HepG2 (cell line): ENCODE measurements around the gene UCHL3. TPM values are rescaled to one million over a fixed set of nuclear protein-coding genes. Genes with fewer than 3 reads are reported as not detected.

Experiments used
- ADNP ChIP-seq: sonication (generic); formaldehyde crosslinking; IDR thresholded peaks from 2 replicates; pipeline ENCODE4 v1.4.0; 2020; ENCODE audit warnings: missing genetic modification reagents
- CCAR2 ChIP-seq: fragments of 200-400 bp; formaldehyde crosslinking; optimal IDR thresholded peaks from 2 replicates; pipeline ENCODE3; 2018; ENCODE audit warnings: low read depth, mild to moderate bottlenecking, low read length, moderate library complexity
- CREM ChIP-seq, 2 experiments: sonication (generic) in 1 of 2; formaldehyde crosslinking in 1 of 2; IDR thresholded peaks; 2 replicates each; pipeline versions ENCODE4 v1.4.0 to v1.6.1; 2016 to 2020; ENCODE audit warnings: antibody characterized with exemption in 1 of 2, mild to moderate bottlenecking in 1 of 2, missing genetic modification reagents in 1 of 2
- HNRNPL ChIP-seq: fragments of 200-400 bp; formaldehyde crosslinking; IDR thresholded peaks from 2 replicates; pipeline ENCODE4 v1.6.1; 2017; ENCODE audit warnings: mild to moderate bottlenecking, low read depth, low read length
- HOXD1 ChIP-seq: sonication (generic); formaldehyde crosslinking; IDR thresholded peaks from 2 replicates; pipeline ENCODE4 v1.5.0; 2020; ENCODE audit warnings: missing genetic modification reagents
- JDP2 ChIP-seq: sonication (generic); formaldehyde crosslinking; IDR thresholded peaks from 2 replicates; pipeline ENCODE4 v1.8.1; 2022; ENCODE audit warnings: missing genetic modification reagents, borderline replicate concordance
- NFE2L2 ChIP-seq: fragments of 150-350 bp; IDR thresholded peaks from 2 replicates; pipeline ENCODE4 v1.6.1; 2014; ENCODE audit warnings: low read length
- NFKB2 ChIP-seq: sonication (generic); formaldehyde crosslinking; IDR thresholded peaks from 2 replicates; pipeline ENCODE4 v1.4.0; 2020; ENCODE audit warnings: missing genetic modification reagents, borderline replicate concordance
- POLR2G ChIP-seq: fragments of 200-400 bp; formaldehyde crosslinking; IDR thresholded peaks from 2 replicates; pipeline ENCODE4 v1.6.1; 2018; ENCODE audit warnings: mild to moderate bottlenecking, low read depth, low read length, moderate library complexity
- REL ChIP-seq: sonication (generic); formaldehyde crosslinking; conservative IDR thresholded peaks from 2 replicates; pipeline ENCODE4 v1.8.0; 2022; ENCODE audit warnings: mild to moderate bottlenecking, missing genetic modification reagents, moderate library complexity
- RFX3 ChIP-seq: IDR thresholded peaks from 2 replicates; pipeline ENCODE4 v1.6.1; 2016; ENCODE audit warnings: missing biosample characterization, missing genetic modification reagents
- TAF15 ChIP-seq: fragments of 200-400 bp; formaldehyde crosslinking; IDR thresholded peaks from one replicate; pipeline ENCODE4 v1.6.1; 2018; ENCODE audit warnings: mild to moderate bottlenecking, low read depth, low read length; ENCODE audit not compliant: poor library complexity, severe bottlenecking
- TBL1XR1 ChIP-seq: fragments of 150-350 bp; IDR thresholded peaks from 2 replicates; pipeline ENCODE4 v1.6.1; 2014; ENCODE audit warnings: borderline replicate concordance, low read length; ENCODE audit not compliant: partially characterized antibody
- TCF7L2 ChIP-seq: IDR thresholded peaks from 2 replicates; pipeline ENCODE4 v1.6.1; 2011; ENCODE audit warnings: mild to moderate bottlenecking, low read depth, low read length, moderate library complexity
- TEAD2 ChIP-seq: sonication (generic); formaldehyde crosslinking; IDR thresholded peaks from 2 replicates; pipeline ENCODE4 v1.9.0; 2021; ENCODE audit warnings: missing genetic modification reagents
- TOE1 ChIP-seq: sonication (generic); formaldehyde crosslinking; IDR thresholded peaks from 2 replicates; pipeline ENCODE4 v1.4.0; 2020; ENCODE audit warnings: mild to moderate bottlenecking, missing genetic modification reagents
- YEATS4 ChIP-seq: sonication (generic); formaldehyde crosslinking; IDR thresholded peaks from 2 replicates; pipeline ENCODE4 v1.4.0; 2020; ENCODE audit warnings: missing genetic modification reagents, borderline replicate concordance
- ZFP36L2 ChIP-seq: sonication (generic); formaldehyde crosslinking; IDR thresholded peaks from 2 replicates; pipeline ENCODE4 v1.4.0; 2020; ENCODE audit warnings: missing genetic modification reagents
- ZFP37 ChIP-seq: sonication (generic); formaldehyde crosslinking; IDR thresholded peaks from 2 replicates; pipeline ENCODE4 v1.4.0; 2020; ENCODE audit warnings: missing genetic modification reagents, borderline replicate concordance
- ZFP41 ChIP-seq: sonication (generic); formaldehyde crosslinking; IDR thresholded peaks from 2 replicates; pipeline ENCODE4 v1.4.0; 2020; ENCODE audit warnings: mild to moderate bottlenecking, missing genetic modification reagents, borderline replicate concordance
- ZNF17 ChIP-seq: sonication (generic); formaldehyde crosslinking; IDR thresholded peaks from 2 replicates; pipeline ENCODE4 v1.5.0; 2020; ENCODE audit warnings: mild to moderate bottlenecking, missing genetic modification reagents
- ZNF207 ChIP-seq: fragments of 450-650 bp; IDR thresholded peaks from 2 replicates; pipeline ENCODE4 v1.6.1; 2016; ENCODE audit warnings: antibody characterized with exemption, borderline replicate concordance
- ZNF570 ChIP-seq: sonication (generic); formaldehyde crosslinking; IDR thresholded peaks from 2 replicates; pipeline ENCODE4 v1.4.0; 2020; ENCODE audit warnings: mild to moderate bottlenecking, missing genetic modification reagents, borderline replicate concordance
- ZNF776 ChIP-seq: sonication (generic); formaldehyde crosslinking; IDR thresholded peaks from 2 replicates; pipeline ENCODE4 v1.4.0; 2020; ENCODE audit warnings: mild to moderate bottlenecking, missing genetic modification reagents
- polyA plus RNA-seq, 8 experiments: library from polyadenylated mRNA; depleted of rRNA in 3 of 8; stranded (reverse) in 7 of 8; unstranded in 1 of 8; fragments of >200 nt; fragmentation: Illumina TruSeq in 4 of 8; extraction: Trizol in 4 of 8; gene quantifications; 2 replicates each; pipeline versions ENCODE4 v1.2.1 to v1.2.3, GENCODE V29; 2011 to 2016; ENCODE audit warnings: low read depth in 4 of 8, missing spikeins in 1 of 8, mixed read lengths in 1 of 8; ENCODE audit not compliant: insufficient read depth in 1 of 8
- total RNA-seq, 5 experiments: library from RNA; depleted of rRNA; stranded (reverse); fragments of >200 nt; fragmentation: Illumina TruSeq; extraction: Trizol; gene quantifications; 2 replicates each; pipeline ENCODE4 v1.2.3, GENCODE V29; 2016; ENCODE audit warnings: low read depth in 1 of 5
- TF ChIP-seq, protein P1 (sequence below): sonication (generic); formaldehyde crosslinking; IDR thresholded peaks from 2 replicates; pipeline ENCODE4 v1.9.0; 2021; ENCODE audit warnings: mild to moderate bottlenecking, missing genetic modification reagents

Gene UCHL3
- total and polyA plus RNA-seq, 2 of the 13 experiments (the other 11 are each of a cell fraction or from before 2014, with no cell fraction given), result 36.2 to 93.3 TPM

DNA sequence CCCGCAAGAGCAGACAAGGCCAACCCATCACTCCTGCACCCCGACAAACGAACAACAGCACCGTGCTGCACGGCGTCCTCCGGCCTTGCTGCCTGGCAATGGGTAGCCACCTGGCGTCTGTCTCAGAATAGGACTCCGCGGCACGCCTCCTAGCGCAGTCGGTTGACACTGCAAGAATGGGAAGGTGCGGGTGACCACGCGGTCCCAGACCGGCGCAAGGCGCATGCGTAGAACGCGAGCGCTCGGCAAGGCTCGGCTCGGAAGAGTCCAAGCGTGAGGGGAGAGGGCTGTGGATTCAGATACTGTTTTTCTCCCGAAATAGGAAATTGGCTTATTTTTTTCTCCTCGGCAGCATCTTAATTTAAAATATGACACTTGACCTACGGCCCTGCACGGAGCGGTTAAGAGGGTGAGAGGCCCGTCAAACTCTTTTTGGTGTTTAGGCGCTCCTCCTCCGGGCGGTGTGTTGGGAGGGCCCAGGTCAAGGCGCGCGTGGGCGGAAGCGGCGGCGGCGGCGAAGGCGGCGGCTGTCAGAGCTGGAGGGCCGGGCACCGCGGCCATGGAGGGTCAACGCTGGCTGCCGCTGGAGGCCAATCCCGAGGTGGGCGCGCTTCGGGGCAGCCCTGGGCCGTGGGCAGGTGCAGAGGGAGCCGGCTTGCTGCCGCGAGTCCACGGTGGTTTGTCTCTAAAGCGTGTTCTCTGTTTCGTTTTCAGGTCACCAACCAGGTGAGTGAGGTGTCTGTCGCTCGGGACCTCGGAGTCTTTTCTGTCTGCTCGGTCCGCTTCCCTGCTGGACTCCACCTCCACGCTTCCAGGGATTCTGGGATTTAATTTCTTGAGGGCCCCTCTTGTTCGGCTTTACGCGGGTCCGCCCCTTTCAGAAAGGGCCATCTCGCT is at the start of gene UCHL3 (continued):
- TF ChIP-seq YEATS4 (CRISPR knock-in tag) (peak; percentile 82; the same call in 1 of the 2 replicates), ZFP37 (no peak), ZFP41 (CRISPR knock-in tag) (no peak; the same call in 1 of the 2 replicates), ZNF17 (no peak), TCF7L2 (no peak), NFE2L2 (no peak), HOXD1 (CRISPR knock-in tag) (peak; percentile 77; the same call in 1 of the 2 replicates), TOE1 (CRISPR knock-in tag) (no peak), RFX3 (CRISPR knock-in tag) (no peak), ADNP (CRISPR knock-in tag) (no peak), ZFP36L2 (CRISPR knock-in tag) (0 out of 2 replicates have a peak, but pooled peaks have one; percentile 26), NFKB2 (CRISPR knock-in tag) (no peak; the same call in 1 of the 2 replicates), ZNF207 (no peak), TBL1XR1 (no peak), REL (no peak), CREM (IDR thresholded peaks at IDR 0.05) (0 out of 2 replicates have a peak, but pooled peaks have one; percentile 30), CREM (CRISPR knock-in tag; IDR thresholded peaks at IDR 0.05) (no peak), JDP2 (CRISPR knock-in tag) (no peak), ZNF570 (CRISPR knock-in tag) (no peak), TEAD2 (no peak), HNRNPL (peak; percentile 65; the same call in 1 of the 2 replicates), POLR2G (peak; percentile 90), ZNF776 (peak; percentile 79; the same call in 1 of the 2 replicates), CCAR2 (no peak), TAF15 (no peak)
- TF ChIP-seq, protein P1, sequence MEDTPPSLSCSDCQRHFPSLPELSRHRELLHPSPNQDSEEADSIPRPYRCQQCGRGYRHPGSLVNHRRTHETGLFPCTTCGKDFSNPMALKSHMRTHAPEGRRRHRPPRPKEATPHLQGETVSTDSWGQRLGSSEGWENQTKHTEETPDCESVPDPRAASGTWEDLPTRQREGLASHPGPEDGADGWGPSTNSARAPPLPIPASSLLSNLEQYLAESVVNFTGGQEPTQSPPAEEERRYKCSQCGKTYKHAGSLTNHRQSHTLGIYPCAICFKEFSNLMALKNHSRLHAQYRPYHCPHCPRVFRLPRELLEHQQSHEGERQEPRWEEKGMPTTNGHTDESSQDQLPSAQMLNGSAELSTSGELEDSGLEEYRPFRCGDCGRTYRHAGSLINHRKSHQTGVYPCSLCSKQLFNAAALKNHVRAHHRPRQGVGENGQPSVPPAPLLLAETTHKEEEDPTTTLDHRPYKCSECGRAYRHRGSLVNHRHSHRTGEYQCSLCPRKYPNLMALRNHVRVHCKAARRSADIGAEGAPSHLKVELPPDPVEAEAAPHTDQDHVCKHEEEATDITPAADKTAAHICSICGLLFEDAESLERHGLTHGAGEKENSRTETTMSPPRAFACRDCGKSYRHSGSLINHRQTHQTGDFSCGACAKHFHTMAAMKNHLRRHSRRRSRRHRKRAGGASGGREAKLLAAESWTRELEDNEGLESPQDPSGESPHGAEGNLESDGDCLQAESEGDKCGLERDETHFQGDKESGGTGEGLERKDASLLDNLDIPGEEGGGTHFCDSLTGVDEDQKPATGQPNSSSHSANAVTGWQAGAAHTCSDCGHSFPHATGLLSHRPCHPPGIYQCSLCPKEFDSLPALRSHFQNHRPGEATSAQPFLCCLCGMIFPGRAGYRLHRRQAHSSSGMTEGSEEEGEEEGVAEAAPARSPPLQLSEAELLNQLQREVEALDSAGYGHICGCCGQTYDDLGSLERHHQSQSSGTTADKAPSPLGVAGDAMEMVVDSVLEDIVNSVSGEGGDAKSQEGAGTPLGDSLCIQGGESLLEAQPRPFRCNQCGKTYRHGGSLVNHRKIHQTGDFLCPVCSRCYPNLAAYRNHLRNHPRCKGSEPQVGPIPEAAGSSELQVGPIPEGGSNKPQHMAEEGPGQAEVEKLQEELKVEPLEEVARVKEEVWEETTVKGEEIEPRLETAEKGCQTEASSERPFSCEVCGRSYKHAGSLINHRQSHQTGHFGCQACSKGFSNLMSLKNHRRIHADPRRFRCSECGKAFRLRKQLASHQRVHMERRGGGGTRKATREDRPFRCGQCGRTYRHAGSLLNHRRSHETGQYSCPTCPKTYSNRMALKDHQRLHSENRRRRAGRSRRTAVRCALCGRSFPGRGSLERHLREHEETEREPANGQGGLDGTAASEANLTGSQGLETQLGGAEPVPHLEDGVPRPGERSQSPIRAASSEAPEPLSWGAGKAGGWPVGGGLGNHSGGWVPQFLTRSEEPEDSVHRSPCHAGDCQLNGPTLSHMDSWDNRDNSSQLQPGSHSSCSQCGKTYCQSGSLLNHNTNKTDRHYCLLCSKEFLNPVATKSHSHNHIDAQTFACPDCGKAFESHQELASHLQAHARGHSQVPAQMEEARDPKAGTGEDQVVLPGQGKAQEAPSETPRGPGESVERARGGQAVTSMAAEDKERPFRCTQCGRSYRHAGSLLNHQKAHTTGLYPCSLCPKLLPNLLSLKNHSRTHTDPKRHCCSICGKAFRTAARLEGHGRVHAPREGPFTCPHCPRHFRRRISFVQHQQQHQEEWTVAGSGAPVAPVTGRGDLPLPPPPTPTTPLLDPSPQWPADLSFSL (CRISPR knock-in tag), result no peak
